B cell (primary cell): ENCODE results near the gene MMGT1. TPM values are rescaled to one million over a fixed set of nuclear protein-coding genes. Genes with fewer than 3 reads are reported as not detected.

Source experiments
- ATAC-seq: fragments of 200-7000 bp; cut with Tn5 transposase; one replicate; pipeline ENCODE4 v1.10.0; 2021; ENCODE audit warnings: low read depth, mild to moderate bottlenecking, moderate number of reproducible peaks, moderate library complexity
- CTCF ChIA-PET: fragments of 350-600 bp; sonication (Branson Sonifier 250); formaldehyde crosslinking; loops from one replicate; lab custom pipeline; 2021; ENCODE audit warnings: antibody characterized with exemption, inconsistent platforms; lab: Charles Lee
- POLR2A ChIA-PET: fragments of 350-600 bp; sonication (Branson Sonifier 250); formaldehyde crosslinking; loops from one replicate; lab custom pipeline; 2021; ENCODE audit warnings: antibody characterized with exemption; lab: Charles Lee
- DNase-seq: peaks from one replicate; pipeline ENCODE4 v3.0.0; 2013
- H2AFZ ChIP-seq: 2 replicates; pipeline ENCODE4 v1.6.1; 2012; ENCODE audit warnings: mild to moderate bottlenecking, low read depth, low read length; ENCODE audit not compliant: insufficient read depth, poor library complexity, severe bottlenecking
- H3K27ac ChIP-seq, 2 donors: 1 replicate in 1 of 2; 2 replicates in 1 of 2; pipeline ENCODE4 v1.5.1; 2012 to 2013; ENCODE audit warnings: low read length in 2 of 2, mild to moderate bottlenecking in 2 of 2, moderate library complexity in 1 of 2
- H3K27me3 ChIP-seq, 4 experiments: fragments of 200-600 bp in 1 of 4; sonication (generic) in 1 of 4; replicated peaks in 1 of 4; 1 replicate in 2 of 4; 2 replicates in 2 of 4; pipeline versions ENCODE4 v1.6.1 to v1.7.0; 2013 to 2016; ENCODE audit warnings: low read length in 3 of 4, mild to moderate bottlenecking in 2 of 4, mixed read lengths in 1 of 4, moderate library complexity in 1 of 4; ENCODE audit not compliant: insufficient read depth in 4 of 4, control insufficient read depth in 3 of 4; ENCODE audit errors: control extremely low read depth in 1 of 4
- H3K36me3 ChIP-seq, 2 experiments: replicated peaks in 1 of 2; 1 replicate in 1 of 2; 2 replicates in 1 of 2; pipeline versions ENCODE4 v1.6.1 to v1.7.1; 2013; ENCODE audit warnings: low read length in 1 of 2; ENCODE audit not compliant: insufficient read depth in 2 of 2, control insufficient read depth in 1 of 2; ENCODE audit errors: control extremely low read depth in 1 of 2, extremely low read depth in 1 of 2
- H3K4me1 ChIP-seq, 2 donors: fragments of 200-600 bp in 1 of 2; sonication (generic) in 1 of 2; 1 replicate in 1 of 2; 2 replicates in 1 of 2; pipeline versions ENCODE4 v1.5.1 to v1.6.1; 2013 to 2017; ENCODE audit warnings: low read length in 2 of 2; ENCODE audit not compliant: control insufficient read depth in 2 of 2, insufficient read depth in 2 of 2
- H3K4me2 ChIP-seq: replicated peaks from 2 replicates; pipeline ENCODE3; 2012; ENCODE audit warnings: mild to moderate bottlenecking, low read depth, low read length; ENCODE audit not compliant: poor library complexity, severe bottlenecking
- H3K4me3 ChIP-seq, 5 experiments: fragments of 200-600 bp in 1 of 5; sonication (generic) in 1 of 5; 1 replicate in 3 of 5; 2 replicates in 2 of 5; pipeline versions ENCODE4 v1.5.1 to v1.7.0; 2011 to 2016; ENCODE audit warnings: low read length in 4 of 5, mild to moderate bottlenecking in 4 of 5, low read depth in 2 of 5, control low read depth in 1 of 5, moderate library complexity in 1 of 5; ENCODE audit not compliant: insufficient read depth in 1 of 5; ENCODE audit errors: control extremely low read depth in 1 of 5, extremely low read depth in 1 of 5
- H3K79me2 ChIP-seq: fragments of 200-600 bp; sonication (generic); one replicate; pipeline ENCODE4 v1.6.0; 2016; ENCODE audit warnings: low read length; ENCODE audit not compliant: control insufficient read depth, insufficient read depth
- H3K9ac ChIP-seq: fragments of 200-600 bp; sonication (generic); 2 replicates; pipeline ENCODE4 v1.6.1; 2017; ENCODE audit warnings: mild to moderate bottlenecking, low read length, moderate library complexity
- H3K9me3 ChIP-seq, 3 donors: one replicate each; pipeline versions ENCODE4 v1.6.1 to v1.7.1; 2013; ENCODE audit warnings: low read length in 2 of 3; ENCODE audit not compliant: control insufficient read depth in 2 of 3, insufficient read depth in 1 of 3; ENCODE audit errors: control extremely low read depth in 1 of 3
- H4K20me1 ChIP-seq: 2 replicates; pipeline ENCODE4 v1.6.0; 2012; ENCODE audit warnings: mild to moderate bottlenecking, low read length; ENCODE audit not compliant: insufficient read depth, control insufficient read depth, poor library complexity, severe bottlenecking
- H3K27ac Mint-ChIP-seq: one replicate; pipeline ENCODE4 v1.8.0; 2021; ENCODE audit warnings: mixed read lengths
- H3K27me3 Mint-ChIP-seq: one replicate; pipeline ENCODE4 v1.8.0; 2021; ENCODE audit warnings: mixed read lengths
- H3K4me1 Mint-ChIP-seq: one replicate; pipeline ENCODE4 v1.8.0; 2021; ENCODE audit warnings: mixed read lengths
- H3K4me3 Mint-ChIP-seq: one replicate; pipeline ENCODE4 v1.8.0; 2021; ENCODE audit warnings: mixed read lengths
- H3K9me3 Mint-ChIP-seq: one replicate; pipeline ENCODE4 v1.8.0; 2022; ENCODE audit warnings: mixed read lengths; ENCODE audit not compliant: insufficient read depth
- EZH2 ChIP-seq: IDR thresholded peaks from 2 replicates; pipeline ENCODE4 v1.6.1; 2012; ENCODE audit warnings: borderline replicate concordance, low read depth, mild to moderate bottlenecking, moderate library complexity, low read length; ENCODE audit not compliant: insufficient read depth, poor library complexity, severe bottlenecking
- WGBS: methylation state at CpG from one replicate; pipeline ENCODE4 v1.1.5; 2013; ENCODE audit warnings: missing lambda C conversion rate; ENCODE audit not compliant: insufficient coverage; 5-methylcytosine and 5-hydroxymethylcytosine counted together
- intact Hi-C: fragments of 100-400 bp; cut with micrococcal nuclease; formaldehyde crosslinking; loops from one replicate; pipeline ENCODE4 v1.10.0; 2022
- polyA plus RNA-seq: library from polyadenylated mRNA; depleted of rRNA; stranded (reverse); fragments of >200 nt; gene quantifications from 2 replicates; pipeline ENCODE4 v1.2.3, GENCODE V29; 2012
- total RNA-seq, 2 donors: library from RNA; stranded (reverse); fragments of 120-200 nt in 1 of 2; gene quantifications; 1 replicate in 1 of 2; 2 replicates in 1 of 2; pipeline versions ENCODE4 v1.2.3 to v1.2.4, GENCODE V29; 2013 to 2022
- TF ChIP-seq, protein P1 (sequence below): fragments of 200-600 bp; IDR thresholded peaks from one replicate; pipeline ENCODE4 v1.8.0; 2022; ENCODE audit warnings: antibody characterized with exemption, mild to moderate bottlenecking

Gene MMGT1
- total and polyA plus RNA-seq, 2 donors (not counting 1 experiment from before 2014, with no cell fraction given) = 7.9 to 25.1 TPM

DNA sequence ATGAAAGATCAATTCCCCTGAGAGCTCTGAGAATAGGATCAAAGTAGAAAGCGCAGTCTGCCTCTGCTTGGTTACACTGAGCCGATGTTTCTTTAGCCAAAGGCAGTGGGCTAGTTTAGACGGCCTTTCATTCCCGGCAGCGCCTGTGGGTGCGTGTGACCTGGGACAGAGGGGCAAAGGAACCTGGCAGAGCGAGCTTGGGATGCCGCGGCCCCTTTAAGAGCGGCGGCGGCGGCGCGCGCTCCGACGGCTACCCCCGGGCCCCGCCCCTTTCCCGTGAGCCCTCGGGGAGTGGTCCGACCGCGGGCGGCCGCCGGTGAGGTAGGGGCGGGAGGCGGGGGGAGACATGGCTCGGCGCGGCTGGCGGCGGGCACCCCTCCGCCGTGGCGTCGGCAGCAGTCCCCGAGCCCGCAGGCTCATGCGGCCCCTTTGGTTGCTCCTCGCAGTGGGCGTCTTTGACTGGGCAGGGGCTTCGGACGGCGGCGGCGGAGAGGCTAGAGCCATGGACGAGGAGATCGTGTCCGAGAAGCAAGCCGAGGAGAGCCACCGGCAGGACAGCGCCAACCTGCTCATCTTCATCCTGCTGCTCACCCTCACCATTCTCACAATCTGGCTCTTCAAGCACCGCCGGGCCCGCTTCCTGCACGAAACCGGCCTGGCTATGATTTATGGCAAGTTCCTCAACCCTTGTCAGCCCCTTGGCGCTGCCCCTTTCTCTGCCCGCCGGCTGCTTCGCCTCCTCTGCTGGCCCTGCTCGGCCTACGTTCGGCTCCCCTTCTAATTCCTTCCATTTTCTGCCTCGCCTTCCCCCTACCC lies 11.6 kb upstream of the MMGT1 start, which contains the start of gene SLC9A6:
Gene SLC9A6 (plus strand): TSS at position 279 of the 816 bp plus-strand sequence. CDS start 224 bp downstream, at position 503.
- 0% methylated on average over 52 of the region's 68 CpGs for WGBS
- CTCF ChIA-PET = interaction anchor here (0.8 kb wide), 1 partner anchor 43 kb away, joined by 3 read pairs; no protein-coding TSS in a partner anchor
- peak within 1 kb of the TSS; percentile 62 to 77 for H3K27ac ChIP-seq

More for the DNA sequence above, 11.6 kb upstream of the MMGT1 start, which contains the start of gene SLC9A6:
- TF ChIP-seq, protein P1, sequence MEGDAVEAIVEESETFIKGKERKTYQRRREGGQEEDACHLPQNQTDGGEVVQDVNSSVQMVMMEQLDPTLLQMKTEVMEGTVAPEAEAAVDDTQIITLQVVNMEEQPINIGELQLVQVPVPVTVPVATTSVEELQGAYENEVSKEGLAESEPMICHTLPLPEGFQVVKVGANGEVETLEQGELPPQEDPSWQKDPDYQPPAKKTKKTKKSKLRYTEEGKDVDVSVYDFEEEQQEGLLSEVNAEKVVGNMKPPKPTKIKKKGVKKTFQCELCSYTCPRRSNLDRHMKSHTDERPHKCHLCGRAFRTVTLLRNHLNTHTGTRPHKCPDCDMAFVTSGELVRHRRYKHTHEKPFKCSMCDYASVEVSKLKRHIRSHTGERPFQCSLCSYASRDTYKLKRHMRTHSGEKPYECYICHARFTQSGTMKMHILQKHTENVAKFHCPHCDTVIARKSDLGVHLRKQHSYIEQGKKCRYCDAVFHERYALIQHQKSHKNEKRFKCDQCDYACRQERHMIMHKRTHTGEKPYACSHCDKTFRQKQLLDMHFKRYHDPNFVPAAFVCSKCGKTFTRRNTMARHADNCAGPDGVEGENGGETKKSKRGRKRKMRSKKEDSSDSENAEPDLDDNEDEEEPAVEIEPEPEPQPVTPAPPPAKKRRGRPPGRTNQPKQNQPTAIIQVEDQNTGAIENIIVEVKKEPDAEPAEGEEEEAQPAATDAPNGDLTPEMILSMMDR = no peak
- no peak for TF ChIP-seq EZH2
- H3K4me3 ChIP-seq = peak within 1 kb of the TSS; percentile 65 to 81 (median 77)
- H3K4me2 ChIP-seq = peak within 1 kb of the TSS; percentile 80
- H3K27me3 ChIP-seq = no peaks in the 10 kb centered on the region
- no peaks in the 10 kb centered on the region for H3K9me3 Mint-ChIP-seq
- no peaks in the 10 kb centered on the region for H3K27me3 Mint-ChIP-seq
- no peaks in the 10 kb centered on the region for H3K36me3 ChIP-seq
- intact Hi-C loops = loop anchor here (1.0 to 5.0 kb wide), 4 partner anchors 11 to 512 kb away; partner anchors contain the start of genes FHL1, HTATSF1 and INTS6L
- ATAC-seq = peak; percentile 93
- DNase-seq = peak; percentile 76
- POLR2A ChIA-PET = no interaction called here
- H3K4me3 Mint-ChIP-seq = peak within 1 kb of the TSS; percentile 91
- no peaks in the 10 kb centered on the region for H4K20me1 ChIP-seq
- H3K27ac Mint-ChIP-seq = peak within 1 kb of the TSS; percentile 91
- H3K9me3 ChIP-seq = no peaks in the 10 kb centered on the region
- H3K4me1 ChIP-seq = peaks cover 23 to 33% of the 10 kb centered on the region in 2 donors
- H3K4me1 Mint-ChIP-seq = peaks cover 43% of the 10 kb centered on the region
- peaks cover 5% of the 10 kb centered on the region for H3K79me2 ChIP-seq
- H2AFZ ChIP-seq = peak within 1 kb of the TSS; percentile 85
- peak within 1 kb of the TSS; percentile 78 for H3K9ac ChIP-seq
